ENCODE results near the gene CD151. TPM values are rescaled to one million over a fixed set of nuclear protein-coding genes. Genes with fewer than 3 reads are reported as not detected.

The CD151 gene
- total RNA-seq (2022; extraction: Qiagen RNA extraction), result 806 to 852 TPM (median 825 TPM) in 5 replicates

GRCh38 chr11:832529-833113 lies at the start of gene CD151:
TSS of gene CD151 (plus strand) at chr11:832952. CDS start at chr11:836070, 3,118 bp downstream.

GRCh38 chr11:789943-790342 lies 42.8 kb upstream of the CD151 start, which contains the start of gene CEND1:
TSS of gene CEND1 (minus strand) at chr11:790090. CDS start at chr11:788576, 1,514 bp downstream.

GRCh38 chr11:798093-798713 lies 34.5 kb upstream of the CD151 start, which contains the start of gene SLC25A22:
TSS of gene SLC25A22 (minus strand) at chr11:798281. CDS start at chr11:795006, 3,275 bp downstream.

GRCh38 chr11:809287-810039 lies 23.3 kb upstream of the CD151 start, which contains the start of gene RPLP2:
TSS of gene RPLP2 (plus strand) at chr11:809967. CDS start at chr11:810235, 268 bp downstream.

GRCh38 chr11:818396-819128 lies 14.2 kb upstream of the CD151 start, which contains the start of gene PNPLA2:
TSS of gene PNPLA2 (plus strand) at chr11:818914. CDS start at chr11:819719, 805 bp downstream.

GRCh38 chr11:827897-828192 lies 4.9 kb upstream of the CD151 start, which contains the start of gene CRACR2B:
TSS of gene CRACR2B (plus strand) at chr11:827919. CDS start at chr11:828608, 689 bp downstream.

GRCh38 chr11:842370-843002 lies 9.7 kb downstream of the CD151 start, which contains the start of the genes POLR2L and TSPAN4:
TSS of gene POLR2L (minus strand) at chr11:842529. CDS start at chr11:842508, 21 bp downstream.
TSS of gene TSPAN4 (plus strand) at chr11:842852. CDS start at chr11:850305, 7,453 bp downstream.

Other genes starting within 250 kb of the CD151 start
- gene IRF7, start 217.0 kb upstream of the CD151 start, total RNA-seq (2022; extraction: Qiagen RNA extraction), result 5.0 to 7.9 TPM (median 6.0 TPM) in 5 replicates
- 0.06 to 0.26 TPM (median 0.18 TPM) in 4 of 5 replicates, not detected in the other for gene CDHR5, start 208.0 kb upstream of the CD151 start, total RNA-seq (2022; extraction: Qiagen RNA extraction)
- gene SCT, start 205.8 kb upstream of the CD151 start, total RNA-seq (2022; extraction: Qiagen RNA extraction), result not detected in 5 replicates
- 0.09 to 0.64 TPM (median 0.32 TPM) in 5 replicates for gene DRD4, start 195.7 kb upstream of the CD151 start, total RNA-seq (2022; extraction: Qiagen RNA extraction)
- gene DEAF1, start 137.7 kb upstream of the CD151 start, total RNA-seq (2022; extraction: Qiagen RNA extraction), result 24.1 to 34.9 TPM (median 32.0 TPM) in 5 replicates
- 7.6 to 12.4 TPM (median 8.4 TPM) in 5 replicates for gene TMEM80, start 137.1 kb upstream of the CD151 start, total RNA-seq (2022; extraction: Qiagen RNA extraction)
- 68.5 to 140 TPM (median 124 TPM) in 5 replicates for gene EPS8L2, start 126.7 kb upstream of the CD151 start, total RNA-seq (2022; extraction: Qiagen RNA extraction)
- gene TALDO1, start 85.5 kb upstream of the CD151 start, total RNA-seq (2022; extraction: Qiagen RNA extraction), result 389 to 446 TPM (median 405 TPM) in 5 replicates
- gene GATD1, start 55.5 kb upstream of the CD151 start, total RNA-seq (2022; extraction: Qiagen RNA extraction), result 34.1 to 52.3 TPM (median 47.9 TPM) in 5 replicates
- 1.9 to 2.7 TPM (median 2.2 TPM) in 5 replicates for gene CEND1, start 42.9 kb upstream of the CD151 start, total RNA-seq (2022; extraction: Qiagen RNA extraction)
- gene SLC25A22, start 34.7 kb upstream of the CD151 start, total RNA-seq (2022; extraction: Qiagen RNA extraction), result 21.8 to 38.2 TPM (median 32.3 TPM) in 5 replicates
- 9.5 to 16.4 TPM (median 14.6 TPM) in 5 replicates for gene PIDD1, start 27.7 kb upstream of the CD151 start, total RNA-seq (2022; extraction: Qiagen RNA extraction)
- gene RPLP2, start 23.0 kb upstream of the CD151 start, total RNA-seq (2022; extraction: Qiagen RNA extraction), result 1,691 to 2,493 TPM (median 2,369 TPM) in 5 replicates
- 41.0 to 62.3 TPM (median 56.7 TPM) in 5 replicates for gene PNPLA2, start 14.0 kb upstream of the CD151 start, total RNA-seq (2022; extraction: Qiagen RNA extraction)
- 4.0 to 6.3 TPM (median 5.2 TPM) in 5 replicates for gene CRACR2B, start 5.0 kb upstream of the CD151 start, total RNA-seq (2022; extraction: Qiagen RNA extraction)
- 607 to 738 TPM (median 630 TPM) in 5 replicates for gene POLR2L, start 9.6 kb downstream of the CD151 start, total RNA-seq (2022; extraction: Qiagen RNA extraction)
- gene TSPAN4, start 9.9 kb downstream of the CD151 start, total RNA-seq (2022; extraction: Qiagen RNA extraction), result 128 to 207 TPM (median 190 TPM) in 5 replicates
- 71.0 to 76.7 TPM (median 73.6 TPM) in 5 replicates for gene CHID1, start 77.9 kb downstream of the CD151 start, total RNA-seq (2022; extraction: Qiagen RNA extraction)
- gene AP2A2, start 92.9 kb downstream of the CD151 start, total RNA-seq (2022; extraction: Qiagen RNA extraction), result 32.5 to 39.1 TPM (median 37.7 TPM) in 5 replicates
- gene MUC6, start 203.8 kb downstream of the CD151 start, total RNA-seq (2022; extraction: Qiagen RNA extraction), result 0.01 to 0.02 TPM in 2 of 5 replicates, not detected in the others
- gene MUC2, start 241.9 kb downstream of the CD151 start, total RNA-seq (2022; extraction: Qiagen RNA extraction), result 0.06 to 0.23 TPM (median 0.11 TPM) in 5 replicates

Data from A549 treated with Mapracorat at 1 μM for 4 hours (cell line).